ENCODE data around the gene STAU1.

STAU1 gene

DNA sequence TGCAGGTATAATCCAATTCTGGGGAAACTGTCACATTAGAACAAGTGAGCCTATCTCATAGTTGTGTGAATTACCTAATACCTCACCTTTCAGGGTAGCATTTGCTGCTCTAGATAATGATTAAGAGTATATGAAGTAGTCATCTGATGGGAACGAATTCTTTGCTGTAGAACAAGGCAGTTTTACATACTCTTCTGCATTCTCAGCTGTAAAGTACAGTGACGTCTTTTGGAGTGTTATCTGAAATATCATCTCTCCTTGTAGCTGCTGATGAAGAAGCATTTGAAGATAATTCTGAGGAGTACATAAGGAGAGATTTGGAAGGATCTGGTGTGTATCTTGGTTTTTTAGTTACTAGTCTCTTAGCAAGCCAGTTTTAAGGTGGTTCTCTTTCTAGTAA lies 113.6 kb downstream of the STAU1 start:
- no peak for DNase-seq (ENCODE audit: low read depth in 2 of 2, low spot score in 1 of 2)

Data from stimulated activated CD8-positive, alpha-beta memory T cell treated with anti-CD3 and anti-CD28 coated beads, Interleukin-4, amount 100 ng/mL, for 1 hour (primary cell).